HepG2 (cell line): ENCODE results near the gene PACS2.

Source experiments
- FOXP1 ChIP-seq, 2 experiments: fragments of 450-650 bp in 1 of 2; IDR thresholded peaks; 2 replicates each; pipeline ENCODE4 v1.6.1; 2017 to 2018; ENCODE audit warnings: antibody characterized with exemption in 1 of 2
- SRSF9 ChIP-seq: fragments of 200-400 bp; formaldehyde crosslinking; IDR thresholded peaks from 2 replicates; pipeline ENCODE4 v1.6.1; 2018; ENCODE audit warnings: borderline replicate concordance, mild to moderate bottlenecking, low read depth, low read length; ENCODE audit not compliant: insufficient read depth, poor library complexity, severe bottlenecking
- ZBTB3 ChIP-seq: sonication (generic); formaldehyde crosslinking; IDR thresholded peaks from 2 replicates; pipeline ENCODE4 v1.4.0; 2020; ENCODE audit warnings: low read depth, mild to moderate bottlenecking, moderate library complexity, missing genetic modification reagents, borderline replicate concordance
- ZNF510 ChIP-seq: sonication (generic); formaldehyde crosslinking; IDR thresholded peaks from 2 replicates; pipeline ENCODE4 v1.4.0; 2020; ENCODE audit warnings: low read depth, mild to moderate bottlenecking, missing genetic modification reagents
- TF ChIP-seq, protein P1 (sequence below): sonication (generic); formaldehyde crosslinking; IDR thresholded peaks from 2 replicates; pipeline ENCODE4 v1.4.0; 2020; ENCODE audit warnings: missing genetic modification reagents, mild to moderate bottlenecking, borderline replicate concordance

DNA sequence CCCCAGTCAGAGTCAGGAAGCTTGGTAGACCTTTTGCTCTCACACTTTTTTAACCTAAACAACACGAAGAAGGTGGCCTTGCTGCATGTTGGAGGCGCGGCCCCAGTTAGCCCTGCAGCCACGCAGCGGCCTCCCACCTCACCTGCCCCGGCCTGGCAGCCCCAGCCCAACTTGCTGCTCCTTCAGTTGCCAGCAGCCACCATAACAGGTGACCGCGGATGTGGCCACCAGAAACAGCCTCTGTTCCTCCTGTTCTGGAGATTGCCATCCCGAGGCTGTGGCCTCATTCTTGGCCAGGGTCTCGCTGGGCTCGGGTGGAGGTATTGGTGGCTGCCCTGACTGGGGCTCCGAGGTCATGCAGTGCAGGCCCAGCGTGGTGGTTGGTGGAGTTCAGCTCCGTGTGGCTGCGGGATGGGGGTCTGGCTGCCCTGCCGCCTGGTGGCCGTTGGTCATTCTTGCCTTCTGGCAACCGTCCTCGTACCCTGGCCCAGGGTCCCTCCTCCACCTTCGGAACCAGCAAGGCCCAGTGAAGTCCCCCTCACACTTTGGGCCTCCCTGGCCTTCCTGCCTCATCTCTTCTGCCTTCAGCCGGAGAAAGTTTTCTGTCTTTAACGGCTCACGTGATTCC is 63.1 kb downstream of the PACS2 start:
- no peak for TF ChIP-seq SRSF9
- no peak for TF ChIP-seq ZBTB3 (CRISPR knock-in tag)
- no peak for TF ChIP-seq FOXP1 (IDR thresholded peaks at IDR 0.05)
- no peak for TF ChIP-seq FOXP1 (CRISPR knock-in tag; IDR thresholded peaks at IDR 0.05)
- TF ChIP-seq, protein P1, sequence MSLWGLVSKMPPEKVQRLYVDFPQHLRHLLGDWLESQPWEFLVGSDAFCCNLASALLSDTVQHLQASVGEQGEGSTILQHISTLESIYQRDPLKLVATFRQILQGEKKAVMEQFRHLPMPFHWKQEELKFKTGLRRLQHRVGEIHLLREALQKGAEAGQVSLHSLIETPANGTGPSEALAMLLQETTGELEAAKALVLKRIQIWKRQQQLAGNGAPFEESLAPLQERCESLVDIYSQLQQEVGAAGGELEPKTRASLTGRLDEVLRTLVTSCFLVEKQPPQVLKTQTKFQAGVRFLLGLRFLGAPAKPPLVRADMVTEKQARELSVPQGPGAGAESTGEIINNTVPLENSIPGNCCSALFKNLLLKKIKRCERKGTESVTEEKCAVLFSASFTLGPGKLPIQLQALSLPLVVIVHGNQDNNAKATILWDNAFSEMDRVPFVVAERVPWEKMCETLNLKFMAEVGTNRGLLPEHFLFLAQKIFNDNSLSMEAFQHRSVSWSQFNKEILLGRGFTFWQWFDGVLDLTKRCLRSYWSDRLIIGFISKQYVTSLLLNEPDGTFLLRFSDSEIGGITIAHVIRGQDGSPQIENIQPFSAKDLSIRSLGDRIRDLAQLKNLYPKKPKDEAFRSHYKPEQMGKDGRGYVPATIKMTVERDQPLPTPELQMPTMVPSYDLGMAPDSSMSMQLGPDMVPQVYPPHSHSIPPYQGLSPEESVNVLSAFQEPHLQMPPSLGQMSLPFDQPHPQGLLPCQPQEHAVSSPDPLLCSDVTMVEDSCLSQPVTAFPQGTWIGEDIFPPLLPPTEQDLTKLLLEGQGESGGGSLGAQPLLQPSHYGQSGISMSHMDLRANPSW (CRISPR knock-in tag), result no peak
- TF ChIP-seq ZNF510 (CRISPR knock-in tag), result no peak
